Right lobe of liver (tissue), 4 donors: ENCODE measurements around the gene DOLPP1.

ENCODE experiments used
- CTCF ChIP-seq, 4 donors: fragments of 200-600 bp in 3 of 4; fragments of 450-650 bp in 1 of 4; IDR thresholded peaks; one replicate each; pipeline versions ENCODE4 v1.5.1 to v1.8.0; 2016 to 2022; ENCODE audit warnings: antibody characterized with exemption in 4 of 4, mild to moderate bottlenecking in 2 of 4
- POLR2A ChIP-seq: fragments of 450-650 bp; IDR thresholded peaks from one replicate; pipeline ENCODE4 v1.6.1; 2017; ENCODE audit warnings: antibody characterized with exemption, mild to moderate bottlenecking
- donor health status: DM: no; HTN: no; CAD: no.
- donor health status: DM: no; HTN: no; CAD: no.
- donor health status: DM: no; HTN: yes; CAD: no.

GRCh38 chr9:129052592-129052991, 28.3 kb upstream of the DOLPP1 start:
- no peak for TF ChIP-seq POLR2A
- no peak for TF ChIP-seq CTCF (IDR thresholded peaks at IDR 0.05)
